MM.1S (cell line): Measurements from ENCODE around the gene SH3PXD2B.

Experiments
- EZH2 ChIP-seq: fragments of 300-600 bp; sonication (generic); optimal IDR thresholded peaks from 2 replicates; pipeline ENCODE3; 2017; ENCODE audit warnings: low read depth, mild to moderate bottlenecking, antibody characterized with exemption, low read length, mixed read lengths
- EZH2phosphoT487 ChIP-seq: fragments of 300-600 bp; sonication (generic); IDR thresholded peaks from 2 replicates; pipeline ENCODE4 v1.6.1; 2018; ENCODE audit warnings: antibody characterized with exemption, low read length
- TF ChIP-seq, protein P1 (sequence below): fragments of 300-600 bp; sonication (generic); IDR thresholded peaks from 2 replicates; pipeline ENCODE4 v1.5.1; 2016; ENCODE audit warnings: antibody characterized with exemption, low read length, mixed read lengths

DNA sequence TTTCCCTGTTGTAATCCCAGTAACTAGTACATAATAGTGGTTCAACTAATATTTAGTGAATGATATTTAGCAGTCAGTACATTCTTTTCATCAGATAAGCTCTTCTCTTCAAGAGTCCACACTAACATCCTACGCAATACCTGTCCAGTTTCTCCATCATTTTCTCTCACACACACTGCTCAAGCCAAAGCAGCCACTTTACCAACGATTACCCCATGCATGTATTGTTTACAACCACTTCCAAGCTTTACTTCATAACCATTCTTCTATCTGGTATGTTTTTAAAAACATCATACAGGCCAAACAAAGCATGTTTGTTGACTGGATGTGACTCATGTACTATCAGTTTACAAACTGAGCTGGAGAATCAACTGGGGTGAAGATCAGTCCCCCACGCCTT, 178.1 kb downstream of the SH3PXD2B start:
- TF ChIP-seq, protein P1, sequence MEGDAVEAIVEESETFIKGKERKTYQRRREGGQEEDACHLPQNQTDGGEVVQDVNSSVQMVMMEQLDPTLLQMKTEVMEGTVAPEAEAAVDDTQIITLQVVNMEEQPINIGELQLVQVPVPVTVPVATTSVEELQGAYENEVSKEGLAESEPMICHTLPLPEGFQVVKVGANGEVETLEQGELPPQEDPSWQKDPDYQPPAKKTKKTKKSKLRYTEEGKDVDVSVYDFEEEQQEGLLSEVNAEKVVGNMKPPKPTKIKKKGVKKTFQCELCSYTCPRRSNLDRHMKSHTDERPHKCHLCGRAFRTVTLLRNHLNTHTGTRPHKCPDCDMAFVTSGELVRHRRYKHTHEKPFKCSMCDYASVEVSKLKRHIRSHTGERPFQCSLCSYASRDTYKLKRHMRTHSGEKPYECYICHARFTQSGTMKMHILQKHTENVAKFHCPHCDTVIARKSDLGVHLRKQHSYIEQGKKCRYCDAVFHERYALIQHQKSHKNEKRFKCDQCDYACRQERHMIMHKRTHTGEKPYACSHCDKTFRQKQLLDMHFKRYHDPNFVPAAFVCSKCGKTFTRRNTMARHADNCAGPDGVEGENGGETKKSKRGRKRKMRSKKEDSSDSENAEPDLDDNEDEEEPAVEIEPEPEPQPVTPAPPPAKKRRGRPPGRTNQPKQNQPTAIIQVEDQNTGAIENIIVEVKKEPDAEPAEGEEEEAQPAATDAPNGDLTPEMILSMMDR = no peak
- no peak for TF ChIP-seq EZH2
- TF ChIP-seq EZH2phosphoT487 = no peak
